H1 (cell line): ENCODE results near the gene LSM6. TPM values are rescaled to one million over a fixed set of nuclear protein-coding genes. Genes with fewer than 3 reads are reported as not detected.

Experiments
- CTCF ChIA-PET: fragments of 300-600 bp; sonication (Branson Sonifier 250); formaldehyde crosslinking; loops from one replicate; lab custom pipeline; 2021; ENCODE audit not compliant: partially characterized antibody; lab: Charles Lee
- POLR2A ChIA-PET: fragments of 300-600 bp; sonication (Branson Sonifier 250); formaldehyde crosslinking; loops from one replicate; lab custom pipeline; 2021; ENCODE audit warnings: inconsistent platforms; ENCODE audit not compliant: partially characterized antibody; lab: Charles Lee
- DNase-seq, 2 experiments: peaks; one replicate each; pipeline versions ENCODE4 v3.0.0 to v3.0.0-alpha.2; 2010 to 2022; ENCODE audit warnings: low spot score in 2 of 2, low read depth in 1 of 2, mixed read lengths in 1 of 2
- FAIRE-seq: peaks from 2 replicates; lab custom pipeline; 2011; peaks lifted over from hg19 to GRCh38; lab: Jason Lieb, UNC
- H2AFZ ChIP-seq: 2 replicates; pipeline ENCODE4 v1.8.1; 2012; ENCODE audit warnings: low read length, inconsistent platforms
- H2AK5ac ChIP-seq: 2 replicates; pipeline ENCODE4 v1.6.1; 2013; ENCODE audit warnings: low read depth, low read length
- H2BK120ac ChIP-seq: replicated peaks from 2 replicates; pipeline ENCODE3; 2013; ENCODE audit warnings: low read depth, low read length, inconsistent platforms
- H2BK12ac ChIP-seq: 2 replicates; pipeline ENCODE4 v1.6.1; 2013; ENCODE audit warnings: low read depth, low read length
- H2BK15ac ChIP-seq: 2 replicates; pipeline ENCODE4 v1.6.1; 2013; ENCODE audit warnings: low read length
- H2BK20ac ChIP-seq: 2 replicates; pipeline ENCODE4 v1.6.1; 2013; ENCODE audit warnings: low read length
- H2BK5ac ChIP-seq: 2 replicates; pipeline ENCODE4 v1.6.1; 2013; ENCODE audit warnings: low read depth, low read length
- H3K14ac ChIP-seq: 2 replicates; pipeline ENCODE4 v1.6.1; 2013; ENCODE audit warnings: inconsistent platforms; ENCODE audit not compliant: insufficient read length
- H3K18ac ChIP-seq: 2 replicates; pipeline ENCODE4 v1.6.1; 2013; ENCODE audit warnings: low read length; ENCODE audit errors: extremely low read depth
- H3K23ac ChIP-seq: 2 replicates; pipeline ENCODE4 v1.6.1; 2013; ENCODE audit warnings: inconsistent platforms; ENCODE audit not compliant: insufficient read length
- H3K23me2 ChIP-seq: 2 replicates; pipeline ENCODE4 v1.6.1; 2013; ENCODE audit warnings: low read depth, low read length
- H3K27ac ChIP-seq: 2 replicates; pipeline ENCODE4 v1.6.1; 2011; ENCODE audit warnings: low read depth, low read length, inconsistent platforms
- H3K27me3 ChIP-seq, 4 experiments: replicated peaks in 1 of 4; 1 replicate in 1 of 4; 2 replicates in 3 of 4; pipeline versions ENCODE4 v1.6.1 to v1.8.1; 2011 to 2013; ENCODE audit warnings: low read length in 3 of 4, mild to moderate bottlenecking in 3 of 4, inconsistent platforms in 2 of 4, mixed read lengths in 2 of 4, moderate library complexity in 1 of 4; ENCODE audit not compliant: control insufficient read depth in 3 of 4, insufficient read depth in 3 of 4; ENCODE audit errors: extremely low read depth in 1 of 4
- H3K36me3 ChIP-seq, 4 experiments: 2 replicates each; pipeline versions ENCODE4 v1.6.1 to v1.8.1; 2011 to 2013; ENCODE audit warnings: mild to moderate bottlenecking in 4 of 4, low read length in 3 of 4, moderate library complexity in 2 of 4, control low read depth in 1 of 4, inconsistent platforms in 1 of 4; ENCODE audit not compliant: insufficient read depth in 4 of 4, control insufficient read depth in 2 of 4
- H3K4ac ChIP-seq: replicated peaks from 2 replicates; pipeline ENCODE3; 2013; ENCODE audit warnings: low read length, low read depth, mixed read lengths, inconsistent platforms; ENCODE audit not compliant: insufficient read length
- H3K4me1 ChIP-seq, 4 experiments: replicated peaks in 1 of 4; 1 replicate in 1 of 4; 2 replicates in 3 of 4; pipeline versions ENCODE4 v1.6.1 to v1.8.1; 2011 to 2013; ENCODE audit warnings: low read length in 3 of 4, inconsistent platforms in 2 of 4, mixed read lengths in 1 of 4; ENCODE audit not compliant: insufficient read depth in 4 of 4, control insufficient read depth in 3 of 4
- H3K4me2 ChIP-seq, 2 experiments: 2 replicates each; pipeline versions ENCODE4 v1.6.1 to v1.8.1; 2011 to 2013; ENCODE audit warnings: low read depth in 2 of 2, low read length in 2 of 2, control low read depth in 1 of 2, inconsistent platforms in 1 of 2, mild to moderate bottlenecking in 1 of 2; ENCODE audit not compliant: insufficient read depth in 1 of 2
- H3K4me3 ChIP-seq, 4 experiments: fragments of 200-600, 300-600 bp in 1 of 4; sonication (generic), shearing (Covaris generic), sonication (Bioruptor Twin) in 1 of 4; 2 replicates each; pipeline versions ENCODE4 v1.5.1 to v1.8.1; 2011 to 2016; ENCODE audit warnings: low read length in 4 of 4, low read depth in 3 of 4, control low read depth in 2 of 4, inconsistent platforms in 2 of 4, mild to moderate bottlenecking in 2 of 4, mixed read lengths in 1 of 4, moderate library complexity in 1 of 4; ENCODE audit not compliant: insufficient read depth in 2 of 4; ENCODE audit errors: extremely low read depth in 1 of 4
- H3K56ac ChIP-seq: replicated peaks from 2 replicates; pipeline ENCODE3; 2013; ENCODE audit warnings: low read depth, mild to moderate bottlenecking, mixed read lengths, low read length, inconsistent platforms; ENCODE audit not compliant: insufficient read length
- H3K79me1 ChIP-seq: 2 replicates; pipeline ENCODE4 v1.6.1; 2013; ENCODE audit warnings: low read depth, low read length, control low read depth
- H3K79me2 ChIP-seq, 2 experiments: 2 replicates each; pipeline versions ENCODE4 v1.6.1 to v1.8.1; 2012 to 2013; ENCODE audit warnings: low read length in 2 of 2, mild to moderate bottlenecking in 2 of 2, inconsistent platforms in 1 of 2; ENCODE audit not compliant: insufficient read depth in 2 of 2, control insufficient read depth in 1 of 2
- H3K9ac ChIP-seq, 4 experiments: replicated peaks in 1 of 4; 1 replicate in 1 of 4; 2 replicates in 3 of 4; pipeline versions ENCODE4 v1.6.1 to v1.8.1; 2011 to 2013; ENCODE audit warnings: low read depth in 3 of 4, low read length in 3 of 4, control low read depth in 2 of 4, mild to moderate bottlenecking in 2 of 4, moderate library complexity in 2 of 4, inconsistent platforms in 1 of 4; ENCODE audit errors: extremely low read depth in 1 of 4
- H3K9me3 ChIP-seq, 2 experiments: 2 replicates each; pipeline versions ENCODE4 v1.6.1 to v1.8.1; 2012 to 2013; ENCODE audit warnings: mild to moderate bottlenecking in 2 of 2, moderate library complexity in 2 of 2, control low read depth in 1 of 2, inconsistent platforms in 1 of 2, low read depth in 1 of 2, low read length in 1 of 2, mixed read lengths in 1 of 2; ENCODE audit not compliant: insufficient read depth in 2 of 2
- H4K20me1 ChIP-seq, 2 experiments: replicated peaks in 1 of 2; 2 replicates each; pipeline versions ENCODE3 to v1.8.1; 2011 to 2013; ENCODE audit warnings: inconsistent platforms in 2 of 2, low read length in 2 of 2, mild to moderate bottlenecking in 1 of 2; ENCODE audit not compliant: insufficient read depth in 2 of 2, control insufficient read depth in 1 of 2
- H4K5ac ChIP-seq: 2 replicates; pipeline ENCODE4 v1.6.1; 2013; ENCODE audit warnings: low read length, low read depth, mixed read lengths, inconsistent platforms; ENCODE audit not compliant: insufficient read length
- H4K8ac ChIP-seq: 2 replicates; pipeline ENCODE4 v1.8.0; 2013; ENCODE audit warnings: mild to moderate bottlenecking, moderate library complexity, low read length, inconsistent platforms; ENCODE audit not compliant: insufficient read depth; ENCODE audit errors: extremely low read depth
- H4K91ac ChIP-seq: replicated peaks from 2 replicates; pipeline ENCODE3; 2013; ENCODE audit warnings: low read length, mixed read lengths, inconsistent platforms; ENCODE audit not compliant: insufficient read length
- CTBP2 ChIP-seq: IDR thresholded peaks from 2 replicates; pipeline ENCODE4 v1.7.0; 2011; ENCODE audit warnings: borderline replicate concordance, mild to moderate bottlenecking, moderate library complexity, mixed read lengths, low read length; ENCODE audit not compliant: insufficient read depth, insufficient read length
- TAF1 ChIP-seq: IDR thresholded peaks from 2 replicates; pipeline ENCODE4 v1.6.1; 2011; ENCODE audit warnings: mild to moderate bottlenecking, low read depth, low read length
- YY1 ChIP-seq: IDR thresholded peaks from 2 replicates; pipeline ENCODE4 v1.6.1; 2011; ENCODE audit warnings: low read depth, mild to moderate bottlenecking, low read length
- WGBS, 2 experiments: shearing (Covaris generic) in 1 of 2; methylation state at CpG; one replicate each; pipeline versions ENCODE4 v1.1.6 to v1.1.7; 2013 to 2015; ENCODE audit warnings: low lambda C conversion rate in 2 of 2, mixed read lengths in 2 of 2, inconsistent platforms in 1 of 2, low coverage in 1 of 2, missing lambda C conversion rate in 1 of 2; ENCODE audit not compliant: insufficient replicate concordance in 2 of 2, insufficient coverage in 1 of 2, insufficient read length in 1 of 2; ENCODE audit errors: extremely low coverage in 1 of 2, missing lambda C conversion rate in 1 of 2; 5-methylcytosine and 5-hydroxymethylcytosine counted together
- polyA plus RNA-seq, 7 experiments: library from polyadenylated mRNA; depleted of rRNA in 3 of 7; stranded (reverse) in 5 of 7; unstranded in 2 of 7; fragments of >200 nt in 5 of 7; fragments of 200-250 nt in 2 of 7; gene quantifications; 1 replicate in 5 of 7; 2 replicates in 1 of 7; 4 replicates in 1 of 7; pipeline versions ENCODE4 v1.2.1 to v1.2.3, GENCODE V29; 2011 to 2013; ENCODE audit warnings: missing spikeins in 2 of 7, mixed read lengths in 2 of 7
- total RNA-seq: library from RNA; stranded (reverse); fragmentation: NEBNext Ultra II Directional; extraction: Animal tissue kit (Norgen Biotek cat#: 25700); gene quantifications from 2 replicates; pipeline ENCODE4 v1.2.1, GENCODE V29; 2021

LSM6 gene
- total and polyA plus RNA-seq, 2 of the 8 experiments (the other 6 are each of a cell fraction or from before 2014, with no cell fraction given): 40.2 to 63.4 TPM

GRCh38 chr4:146158036-146158745, 17.3 kb upstream of the LSM6 start:
- H3K18ac ChIP-seq: no peak overlapping the region
- H3K56ac ChIP-seq: no peak overlapping the region
- FAIRE-seq (no peak), DNase-seq (no peak)
- no peak overlapping the region for H3K4me3 ChIP-seq
- no peak overlapping the region for H3K14ac ChIP-seq
- H3K27ac ChIP-seq: no peak overlapping the region
- no peak overlapping the region for H2BK120ac ChIP-seq
- no peak overlapping the region for H2BK20ac ChIP-seq
- 92% methylated on average over 5 of the region's 5 CpGs; no CpG with 5 or more reads in 1 of the 2 experiments for WGBS, 2 experiments
- H2BK12ac ChIP-seq: no peak overlapping the region
- H3K27me3 ChIP-seq: no peaks in the 10 kb centered on the region
- H3K4me2 ChIP-seq: no peak overlapping the region
- H2AFZ ChIP-seq: no peak overlapping the region
- H4K8ac ChIP-seq: no peak overlapping the region
- no peak overlapping the region for H2AK5ac ChIP-seq
- H4K5ac ChIP-seq: no peak overlapping the region
- no peaks in the 10 kb centered on the region for H3K36me3 ChIP-seq
- no peaks in the 10 kb centered on the region for H3K79me1 ChIP-seq
- no peak overlapping the region for H4K91ac ChIP-seq
- H2BK15ac ChIP-seq: no peak overlapping the region
- no peaks in the 10 kb centered on the region for H4K20me1 ChIP-seq
- no peak overlapping the region for H3K4ac ChIP-seq
- POLR2A ChIA-PET: no interaction called here
- no peak overlapping the region for H3K9ac ChIP-seq
- H3K79me2 ChIP-seq: no peaks in the 10 kb centered on the region
- no peaks in the 10 kb centered on the region for H3K9me3 ChIP-seq
- no peak overlapping the region for H3K23ac ChIP-seq
- no peaks in the 10 kb centered on the region for H3K23me2 ChIP-seq
- CTCF ChIA-PET: interaction anchor here (1.7 to 2.3 kb wide), 2 partner anchors 13 to 34 kb away, joined by 4 to 14 read pairs; no protein-coding TSS in a partner anchor
- H2BK5ac ChIP-seq: no peak overlapping the region
- peaks cover 0 to 5% (median 2%) of the 10 kb centered on the region in 4 experiments; a peak in 2 of 7 replicates for H3K4me1 ChIP-seq
- no peak for TF ChIP-seq CTBP2
- TF ChIP-seq TAF1: no peak
- no peak for TF ChIP-seq YY1
